ENCODE data around the gene NR5A1.

- TF ChIP-seq PATZ1 (CRISPR knock-in tag; IDR thresholded peaks at IDR 0.05; ENCODE audit: borderline replicate concordance) (no peak), CSDC2 (CRISPR knock-in tag; IDR thresholded peaks at IDR 0.05) (no peak), TSHZ2 (CRISPR knock-in tag; IDR thresholded peaks at IDR 0.05) (no peak), CREB5 (CRISPR knock-in tag; IDR thresholded peaks at IDR 0.05; ENCODE audit: low read depth) (no peak), TCF4 (CRISPR knock-in tag; IDR thresholded peaks at IDR 0.05; ENCODE audit: borderline replicate concordance) (no peak)
Measured at GRCh38 chr9:124489222-124489621, 18.0 kb downstream of the NR5A1 start.
